HG03280 (cell line): ENCODE measurements around the gene KCNK1.

ENCODE experiments used
- ATAC-seq: cut with Tn5 transposase; IDR thresholded peaks from one replicate; pipeline ENCODE4 v1.9.1; 2021; ENCODE audit warnings: mild to moderate bottlenecking, moderate library complexity; ENCODE audit not compliant: unreplicated experiment

KCNK1 gene

GRCh38 chr1:233635765-233636502 is 22.0 kb downstream of the KCNK1 start:
- no peak for ATAC-seq

- ATAC-seq = no peak
Observed at GRCh38 chr1:233636503-233636877, 22.6 kb downstream of the KCNK1 start.

- ATAC-seq = no peak
Observed at GRCh38 chr1:233638513-233638912, 24.6 kb downstream of the KCNK1 start.

- peak; percentile 46 for ATAC-seq
Observed at GRCh38 chr1:233639611-233640010, 25.7 kb downstream of the KCNK1 start.

DNA sequence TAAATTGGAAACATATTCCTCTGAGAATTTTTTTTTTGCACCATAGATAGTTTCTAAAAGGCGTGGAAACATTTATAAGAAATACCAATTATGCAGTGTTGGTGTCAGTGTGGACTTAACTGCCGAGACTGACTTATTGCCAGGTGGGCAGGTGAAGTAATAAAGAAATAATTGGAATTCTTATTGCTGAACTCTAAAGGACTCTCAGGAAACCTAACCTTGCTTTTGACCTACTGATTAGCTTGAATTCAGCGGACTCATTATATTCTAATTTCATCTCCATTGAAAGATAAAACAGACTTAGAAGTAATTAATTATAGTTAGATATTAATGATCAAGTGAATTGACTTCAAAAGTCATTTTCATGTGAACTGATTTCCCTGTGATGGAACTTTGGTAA is 26.3 kb downstream of the KCNK1 start:
- no peak for ATAC-seq

GRCh38 chr1:233641029-233641428 is 27.1 kb downstream of the KCNK1 start:
- no peak for ATAC-seq

DNA sequence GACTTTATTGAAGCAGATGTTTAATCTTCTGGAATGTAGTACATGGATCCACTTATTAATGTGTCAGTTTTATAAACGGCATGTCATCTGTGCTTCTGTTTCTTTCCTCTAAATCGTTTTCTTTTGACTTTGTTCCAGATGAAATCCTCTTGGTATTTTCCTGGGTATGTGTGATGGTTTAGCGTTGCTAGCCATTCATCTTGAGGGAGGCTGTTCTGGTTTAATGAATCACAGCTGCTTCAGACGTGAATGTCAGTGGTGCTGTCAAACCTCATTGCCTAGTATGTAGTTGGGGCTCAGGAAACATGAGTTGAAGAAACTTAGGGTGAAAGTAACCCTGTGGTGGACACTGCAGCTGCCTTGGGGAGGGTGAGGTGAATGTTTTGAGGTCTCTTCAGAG is 33.2 kb downstream of the KCNK1 start:
- ATAC-seq = no peak

DNA sequence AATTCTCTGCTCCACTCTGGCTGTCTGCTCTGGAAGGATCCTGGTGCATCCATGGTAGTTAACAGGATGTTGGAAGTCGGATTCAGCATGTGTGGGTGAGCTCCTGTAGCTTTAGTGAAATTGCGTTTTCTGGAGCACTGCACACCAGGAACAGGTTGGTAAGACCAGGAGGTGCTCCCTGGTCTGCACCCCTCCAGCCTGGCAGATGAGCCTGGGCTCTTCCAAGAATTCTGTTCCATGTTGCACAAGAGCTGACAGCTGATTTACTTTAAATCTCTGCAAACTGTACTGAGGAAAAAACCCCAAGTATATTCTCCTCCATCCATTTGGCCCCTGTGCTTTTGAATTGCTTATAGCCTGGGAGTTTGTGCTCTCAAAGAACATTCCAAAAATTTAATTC is 33.7 kb downstream of the KCNK1 start:
- ATAC-seq = no peak

- ATAC-seq = no peak
Observed at GRCh38 chr1:233651061-233651460, 37.2 kb downstream of the KCNK1 start.

DNA sequence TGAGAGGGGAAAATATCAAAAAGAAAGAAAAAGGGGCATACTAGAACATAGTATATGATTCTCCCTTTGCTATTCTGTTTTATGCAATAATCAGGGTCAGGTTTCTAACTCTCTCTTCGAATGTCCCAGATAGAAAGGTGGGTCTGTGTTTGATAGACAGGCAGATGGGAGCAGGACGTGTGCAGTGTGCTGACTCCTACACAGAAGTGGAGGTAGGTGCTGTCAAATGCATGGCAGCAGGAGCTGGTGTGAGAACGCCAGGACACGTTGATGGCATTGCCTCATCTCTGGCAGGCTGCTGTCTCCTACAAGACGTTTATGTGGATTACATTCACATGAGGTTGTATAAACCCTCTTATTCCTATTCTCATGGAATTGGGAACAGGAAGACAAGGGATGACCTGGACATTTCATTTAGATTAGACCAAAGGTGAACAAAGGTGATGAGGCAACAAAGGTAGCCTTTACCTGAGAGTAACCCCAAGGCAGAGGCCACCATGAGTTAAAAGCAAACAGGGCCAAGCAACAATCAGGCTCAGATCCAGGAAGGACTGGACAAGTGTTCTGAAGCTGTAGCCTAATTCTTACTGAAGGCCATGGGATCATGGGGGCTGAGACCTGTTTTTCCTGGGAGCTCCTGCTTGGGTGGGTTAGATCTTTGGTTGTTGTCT is 37.8 kb downstream of the KCNK1 start:
- ATAC-seq = no peak

DNA sequence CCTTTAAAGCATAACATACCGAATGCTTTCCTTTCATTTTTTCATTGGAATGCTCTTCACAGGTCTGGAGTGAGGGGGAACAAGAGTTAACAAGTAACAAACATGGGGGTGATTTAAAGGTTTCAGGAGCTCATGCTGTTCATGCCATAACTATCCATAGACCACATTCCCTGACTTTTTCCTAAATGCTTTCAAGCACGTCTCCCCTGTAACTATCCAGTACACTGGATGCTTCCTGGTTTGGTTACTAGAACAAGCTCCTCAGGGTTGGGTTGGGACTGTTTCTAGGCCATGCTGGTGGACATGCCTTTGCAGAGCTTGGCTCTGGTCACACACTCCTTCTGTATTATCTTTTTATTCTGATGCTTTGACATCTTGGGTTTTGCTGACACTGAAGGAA is 38.6 kb downstream of the KCNK1 start:
- ATAC-seq = no peak

DNA sequence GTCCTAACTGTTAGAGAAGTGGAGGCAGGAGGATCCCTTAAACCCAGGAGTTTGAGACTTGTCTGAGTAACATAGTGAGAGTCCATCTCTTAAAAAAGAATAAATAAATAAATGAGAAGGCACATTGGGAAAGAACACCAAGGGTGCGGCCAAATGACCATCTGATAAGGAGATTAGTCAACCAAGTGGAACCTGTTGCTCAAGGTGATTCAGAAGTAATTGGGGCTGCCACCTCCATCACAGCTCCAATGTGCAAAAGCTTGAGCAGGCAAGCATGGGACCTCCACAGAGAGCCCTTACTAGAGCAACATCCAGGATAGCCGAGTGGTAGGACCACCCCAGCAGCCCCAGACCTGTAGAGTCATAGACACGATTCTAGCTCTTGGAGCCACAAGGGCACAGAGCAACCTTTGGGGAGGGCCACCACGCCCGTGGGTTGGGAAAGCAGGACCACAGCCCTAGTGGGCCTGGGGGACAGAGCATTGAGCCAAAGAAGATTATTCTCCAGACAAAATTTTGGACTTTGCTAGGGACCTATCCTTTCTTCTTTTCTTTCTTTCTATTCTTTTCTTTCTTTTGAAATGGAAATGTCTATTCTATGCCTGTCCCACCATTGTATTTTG is 40.9 kb downstream of the KCNK1 start:
- no peak for ATAC-seq

GRCh38 chr1:233655301-233655740 is 41.4 kb downstream of the KCNK1 start:
- ATAC-seq = no peak

DNA sequence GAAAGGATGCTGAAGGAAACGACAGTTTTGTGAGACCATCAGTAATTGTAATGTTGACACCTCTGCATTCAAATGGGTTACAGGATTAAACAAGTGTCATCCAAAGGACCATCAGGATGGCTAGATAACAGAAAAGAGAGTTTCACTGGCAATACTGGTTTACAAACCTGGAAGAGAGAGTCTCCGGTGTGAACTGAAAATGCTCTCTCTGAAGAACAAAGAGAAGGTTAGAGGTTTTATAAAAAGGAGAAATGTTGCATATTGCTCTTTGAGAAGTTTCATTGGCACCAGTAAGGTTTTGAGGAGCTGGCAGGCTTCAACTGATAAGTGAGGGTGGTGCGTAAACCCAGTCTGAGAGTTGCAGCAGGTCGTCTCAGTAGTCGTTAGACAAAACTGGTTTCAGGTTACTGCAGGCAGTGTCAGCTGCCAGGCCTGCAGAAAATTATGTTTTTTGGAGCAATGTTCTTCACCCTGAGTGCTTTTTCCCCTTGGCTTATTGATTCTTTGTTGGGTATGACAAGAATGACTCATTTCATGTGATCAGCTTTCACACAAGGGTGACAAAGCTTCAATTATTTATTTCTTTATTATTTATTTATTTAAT is 42.2 kb downstream of the KCNK1 start:
- no peak for ATAC-seq

DNA sequence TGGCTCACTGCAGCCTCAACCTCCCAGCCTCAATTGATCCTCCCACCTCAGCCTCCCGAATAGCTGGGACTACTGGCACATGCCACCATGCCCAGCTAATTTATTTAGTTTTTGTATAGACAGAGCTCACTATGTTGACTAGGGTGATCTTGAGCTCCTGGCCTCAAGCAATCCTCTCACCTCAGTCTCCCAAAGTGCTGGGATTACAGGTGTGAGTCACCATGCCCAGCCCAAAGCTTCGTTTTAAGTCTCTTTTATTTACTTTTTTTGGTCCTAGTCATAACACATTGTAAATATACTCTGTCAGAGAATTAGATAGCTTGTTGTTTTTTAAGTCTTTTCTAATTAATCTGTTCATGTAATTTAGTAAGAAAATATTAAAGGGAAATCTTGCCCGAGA is 42.8 kb downstream of the KCNK1 start:
- ATAC-seq = no peak

- ATAC-seq = no peak
Observed at GRCh38 chr1:233657466-233657865, 43.6 kb downstream of the KCNK1 start.

GRCh38 chr1:233659495-233659894 is 45.6 kb downstream of the KCNK1 start:
- no peak for ATAC-seq

DNA sequence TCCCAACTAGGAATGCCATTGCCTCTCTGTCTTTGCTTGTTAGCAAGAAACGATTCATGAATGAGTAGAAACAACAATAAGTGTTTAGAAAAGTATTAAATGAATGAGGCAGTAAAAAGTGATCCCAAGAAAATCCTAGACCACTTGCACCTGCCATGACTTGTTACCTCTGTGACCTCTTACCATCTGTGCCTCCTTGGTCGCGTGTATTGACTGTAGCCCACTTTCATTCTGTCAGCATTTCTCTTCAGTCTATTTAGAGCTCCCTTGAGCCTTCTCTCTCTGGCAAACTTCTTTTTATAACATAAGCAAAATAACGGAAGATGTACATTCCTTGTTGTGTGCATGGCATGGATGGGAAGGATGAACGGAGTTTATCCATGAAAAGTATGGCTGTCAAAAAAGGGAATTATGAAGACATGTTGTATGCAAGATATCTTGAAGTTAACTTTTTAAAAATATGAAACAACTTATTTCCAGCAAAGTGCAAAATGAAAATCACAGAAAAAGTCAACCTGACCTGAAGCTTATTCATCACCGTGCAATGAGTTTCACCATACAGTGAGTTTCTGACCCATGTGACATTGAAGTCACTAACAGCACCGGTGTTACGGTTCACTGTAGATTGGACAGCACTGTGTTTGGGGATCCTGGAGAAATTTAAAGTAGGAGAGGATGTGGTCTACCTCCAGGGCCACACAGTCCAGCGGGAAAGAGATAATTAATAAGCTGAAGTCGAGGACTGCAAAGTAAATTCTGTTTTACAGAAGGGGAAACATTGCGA is 47.7 kb downstream of the KCNK1 start:
- ATAC-seq = no peak

- ATAC-seq = no peak
Observed at GRCh38 chr1:233662575-233663304, 48.8 kb downstream of the KCNK1 start.

DNA sequence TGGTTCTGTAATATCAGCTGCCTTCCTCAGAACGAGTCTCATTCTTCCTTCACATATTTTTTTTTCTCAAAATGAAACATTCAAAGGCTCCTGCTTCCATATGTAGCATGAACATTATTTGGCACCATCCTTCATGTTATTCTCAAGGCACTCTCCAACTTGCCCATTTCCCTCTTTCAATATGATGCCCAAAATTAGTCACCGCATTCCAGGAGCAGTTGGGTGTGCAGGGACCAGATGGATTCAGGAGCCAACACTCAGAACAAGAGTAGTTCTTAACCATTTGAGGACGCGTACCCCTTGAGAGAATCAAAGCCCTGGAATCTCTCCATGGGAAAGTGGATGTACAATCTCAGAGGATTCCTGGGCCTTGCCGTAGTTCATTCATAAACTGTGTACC is 50.3 kb downstream of the KCNK1 start:
- no peak for ATAC-seq
